H1 (cell line): ENCODE results near the gene NPTN. TPM values are rescaled to one million over a fixed set of nuclear protein-coding genes. Genes with fewer than 3 reads are reported as not detected.

Source experiments
- GTF2F1 ChIP-seq: IDR thresholded peaks from 2 replicates; pipeline ENCODE4 v1.6.1; 2012; ENCODE audit warnings: low read depth, low read length, improper control_type of control experiment, borderline replicate concordance
- JUN ChIP-seq: IDR thresholded peaks from 2 replicates; pipeline ENCODE4 v1.6.1; 2011; ENCODE audit warnings: low read depth, mild to moderate bottlenecking, improper control_type of control experiment, low read length
- RFX5 ChIP-seq: IDR thresholded peaks from 2 replicates; pipeline ENCODE4 v1.6.1; 2011; ENCODE audit warnings: low read depth, low read length, improper control_type of control experiment, borderline replicate concordance
- RXRA ChIP-seq: IDR thresholded peaks from 2 replicates; pipeline ENCODE4 v1.6.1; 2011; ENCODE audit warnings: low read depth, mild to moderate bottlenecking, low read length, moderate library complexity; ENCODE audit not compliant: insufficient read depth
- SP4 ChIP-seq: IDR thresholded peaks from 2 replicates; pipeline ENCODE4 v1.6.1; 2012; ENCODE audit warnings: low read length, inconsistent platforms
- polyA plus RNA-seq, 7 experiments: library from polyadenylated mRNA; depleted of rRNA in 3 of 7; stranded (reverse) in 5 of 7; unstranded in 2 of 7; fragments of >200 nt in 5 of 7; fragments of 200-250 nt in 2 of 7; gene quantifications; 1 replicate in 5 of 7; 2 replicates in 1 of 7; 4 replicates in 1 of 7; pipeline versions ENCODE4 v1.2.1 to v1.2.3, GENCODE V29; 2011 to 2013; ENCODE audit warnings: missing spikeins in 2 of 7, mixed read lengths in 2 of 7
- total RNA-seq: library from RNA; stranded (reverse); fragmentation: NEBNext Ultra II Directional; extraction: Animal tissue kit (Norgen Biotek cat#: 25700); gene quantifications from 2 replicates; pipeline ENCODE4 v1.2.1, GENCODE V29; 2021

Gene NPTN
- total and polyA plus RNA-seq, 2 of the 8 experiments (the other 6 are each of a cell fraction or from before 2014, with no cell fraction given), result 67.0 to 113 TPM

GRCh38 chr15:73593304-73594074 is 39.7 kb downstream of the NPTN start (continued):
- TF ChIP-seq JUN, result no peak
- TF ChIP-seq RFX5, result no peak
- TF ChIP-seq SP4, result no peak
- TF ChIP-seq RXRA, result no peak
- no peak for TF ChIP-seq GTF2F1
